SK-N-SH (cell line): Measurements from ENCODE around the gene RTF2. TPM values are rescaled to one million over a fixed set of nuclear protein-coding genes. Genes with fewer than 3 reads are reported as not detected.

ENCODE experiments used
- CTCF ChIA-PET: fragments of 300-600, 350-600 bp; formaldehyde crosslinking; extraction: SDS; loops from one replicate; lab custom pipeline; 2021; lab: Yijun Ruan, JAX
- POLR2A ChIA-PET: fragments of 350-600 bp; sonication (Branson Sonifier 250); formaldehyde crosslinking; extraction: SDS; loops from one replicate; lab custom pipeline; 2020; ENCODE audit warnings: antibody characterized with exemption, inconsistent platforms; lab: Yijun Ruan, JAX
- DNase-seq: peaks from one replicate; pipeline ENCODE4 v3.0.0; 2012
- H2AFZ ChIP-seq: fragments of 200-600 bp; sonication (generic); 2 replicates; pipeline ENCODE4 v1.8.1; 2016; ENCODE audit warnings: antibody characterized with exemption, mild to moderate bottlenecking, low read depth
- H3F3A ChIP-seq: fragments of 200-600 bp; sonication (generic); replicated peaks from 2 replicates; pipeline ENCODE3; 2016; ENCODE audit warnings: antibody characterized with exemption, mild to moderate bottlenecking; ENCODE audit not compliant: insufficient read depth
- H3K27ac ChIP-seq, 2 experiments: fragments of 200-500 bp in 1 of 2; fragments of 200-600 bp in 1 of 2; sonication (Bioruptor generic) in 1 of 2; sonication (generic), shearing (Covaris generic) in 1 of 2; 2 replicates each; pipeline versions ENCODE4 v1.5.1 to v1.6.1; 2014 to 2016; ENCODE audit warnings: low read depth in 2 of 2, inconsistent platforms in 1 of 2, low read length in 1 of 2, mild to moderate bottlenecking in 1 of 2, mixed read lengths in 1 of 2
- H3K27me3 ChIP-seq: fragments of 200-600 bp; sonication (generic), shearing (Covaris generic); 2 replicates; pipeline ENCODE4 v1.6.1; 2016; ENCODE audit warnings: mixed run types; ENCODE audit not compliant: insufficient read depth
- H3K36me3 ChIP-seq, 2 experiments: fragments of 200-500 bp in 1 of 2; fragments of 200-600 bp in 1 of 2; sonication (Bioruptor generic) in 1 of 2; sonication (generic) in 1 of 2; replicated peaks in 1 of 2; 2 replicates each; pipeline versions ENCODE3 to v1.5.1; 2014 to 2016; ENCODE audit warnings: low read length in 1 of 2, mild to moderate bottlenecking in 1 of 2; ENCODE audit not compliant: insufficient read depth in 2 of 2, control insufficient read depth in 1 of 2
- H3K4me1 ChIP-seq, 2 experiments: fragments of 200-500 bp in 1 of 2; fragments of 200-600 bp in 1 of 2; sonication (Bioruptor generic) in 1 of 2; sonication (generic), shearing (Covaris generic) in 1 of 2; 2 replicates each; pipeline versions ENCODE4 v1.5.1 to v1.6.1; 2014 to 2016; ENCODE audit warnings: low read depth in 1 of 2, low read length in 1 of 2, mixed run types in 1 of 2; ENCODE audit not compliant: insufficient read depth in 2 of 2, control insufficient read depth in 1 of 2
- H3K4me2 ChIP-seq: fragments of 200-600 bp; sonication (generic), shearing (Covaris generic); 2 replicates; pipeline ENCODE4 v1.6.1; 2017; ENCODE audit warnings: mixed run types
- H3K4me3 ChIP-seq, 2 experiments: fragments of 200-500 bp in 1 of 2; fragments of 200-600 bp in 1 of 2; sonication (Bioruptor generic) in 1 of 2; sonication (generic), shearing (Covaris generic) in 1 of 2; 2 replicates each; pipeline versions ENCODE4 v1.5.1 to v1.8.1; 2014 to 2016; ENCODE audit warnings: low read depth in 2 of 2, inconsistent platforms in 1 of 2, low read length in 1 of 2, mild to moderate bottlenecking in 1 of 2, mixed read lengths in 1 of 2, moderate library complexity in 1 of 2
- H3K79me2 ChIP-seq: fragments of 200-600 bp; sonication (generic); 2 replicates; pipeline ENCODE4 v1.8.1; 2017; ENCODE audit warnings: mild to moderate bottlenecking; ENCODE audit not compliant: insufficient read depth
- H3K9ac ChIP-seq: fragments of 200-600 bp; sonication (generic); 2 replicates; pipeline ENCODE4 v1.6.1; 2017; ENCODE audit warnings: mixed run types
- H3K9me2 ChIP-seq: fragments of 200-600 bp; sonication (generic); 2 replicates; pipeline ENCODE4 v1.6.1; 2017; ENCODE audit warnings: mixed run types
- H3K9me3 ChIP-seq: fragments of 200-600 bp; sonication (generic); 2 replicates; pipeline ENCODE4 v1.6.1; 2017; ENCODE audit warnings: mixed run types, mild to moderate bottlenecking, moderate library complexity
- H4K20me1 ChIP-seq: fragments of 200-600 bp; sonication (generic); 2 replicates; pipeline ENCODE4 v1.6.1; 2017; ENCODE audit warnings: mild to moderate bottlenecking, mixed run types; ENCODE audit not compliant: insufficient read depth
- EP300 ChIP-seq, 2 experiments: IDR thresholded peaks; 2 replicates each; pipeline versions ENCODE4 v1.4.0 to v1.6.1; 2012; ENCODE audit warnings: borderline replicate concordance in 1 of 2, low read depth in 1 of 2, low read length in 1 of 2
- FOSL2 ChIP-seq: IDR thresholded peaks from 2 replicates; pipeline ENCODE4 v1.4.0; 2012; ENCODE audit warnings: low read depth, mild to moderate bottlenecking, moderate library complexity, borderline replicate concordance
- MEF2A ChIP-seq: IDR thresholded peaks from 2 replicates; pipeline ENCODE4 v1.4.0; 2012; ENCODE audit warnings: low read depth, borderline replicate concordance
- NRF1 ChIP-seq: IDR thresholded peaks from 2 replicates; pipeline ENCODE4 v1.6.1; 2012; ENCODE audit warnings: low read depth, mild to moderate bottlenecking, low read length
- PBX3 ChIP-seq: IDR thresholded peaks from 2 replicates; pipeline ENCODE4; 2012
- RAD21 ChIP-seq: IDR thresholded peaks from 2 replicates; pipeline ENCODE4 v1.6.1; 2012; ENCODE audit warnings: mild to moderate bottlenecking, low read length
- RCOR1 ChIP-seq: fragments of 150-350 bp; IDR thresholded peaks from 2 replicates; pipeline ENCODE4 v1.6.1; 2017; ENCODE audit warnings: antibody characterized with exemption, low read length
- RFX5 ChIP-seq: IDR thresholded peaks from 2 replicates; pipeline ENCODE4 v1.6.1; 2012; ENCODE audit warnings: mild to moderate bottlenecking, improper control_type of control experiment, low read length
- SIN3A ChIP-seq: IDR thresholded peaks from 2 replicates; pipeline ENCODE4 v1.6.1; 2012; ENCODE audit warnings: low read depth, mild to moderate bottlenecking, low read length, moderate library complexity, borderline replicate concordance
- TCF12 ChIP-seq: IDR thresholded peaks from 2 replicates; pipeline ENCODE4 v1.4.0; 2012
- WGBS: methylation state at CpG from one replicate; pipeline ENCODE4 v1.1.6; 2017; ENCODE audit warnings: low lambda C conversion rate; 5-methylcytosine and 5-hydroxymethylcytosine counted together
- polyA plus RNA-seq, 3 experiments: library from polyadenylated mRNA; depleted of rRNA; stranded (reverse); fragments of >200 nt; gene quantifications; 2 replicates each; pipeline ENCODE4 v1.2.3, GENCODE V29; 2012

RTF2 gene
- polyA plus RNA-seq, 1 of the 3 experiments (the other 2 are of a cell fraction) = 78.2 TPM

DNA sequence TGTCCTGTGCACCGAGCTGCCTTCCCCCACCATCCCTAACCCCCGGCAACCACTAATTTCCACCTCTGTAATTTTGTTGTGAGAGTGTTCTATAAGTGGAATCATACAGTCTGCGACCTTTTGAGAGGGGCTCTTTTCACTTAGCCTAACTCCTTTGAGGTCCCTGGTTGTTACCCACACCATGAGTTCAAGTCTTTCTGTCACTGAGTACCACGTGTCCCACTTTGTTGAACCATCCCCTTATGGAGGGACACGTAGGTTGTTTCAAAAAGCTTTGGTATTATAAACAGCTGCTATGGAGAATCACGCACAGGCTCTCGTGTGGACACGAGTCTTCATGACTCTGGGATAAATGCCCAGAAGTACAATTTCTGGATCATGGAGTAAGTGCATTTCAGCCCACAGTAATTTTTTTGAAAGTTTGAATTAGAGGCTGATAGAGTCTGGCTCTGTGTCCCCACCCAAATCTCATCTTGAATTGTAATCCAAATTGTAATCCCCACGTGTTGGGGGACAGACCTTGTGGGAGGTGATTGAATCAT is 74.1 kb downstream of the RTF2 start:
- H3K4me2 ChIP-seq = no peak overlapping the region
- no peak overlapping the region for H2AFZ ChIP-seq
- H3K79me2 ChIP-seq = no peaks in the 10 kb centered on the region
- H3K36me3 ChIP-seq = no peaks in the 10 kb centered on the region
- TF ChIP-seq RAD21 (no peak), NRF1 (no peak), RCOR1 (no peak), TCF12 (no peak), RFX5 (no peak), MEF2A (no peak), FOSL2 (no peak), EP300 (IDR thresholded peaks at IDR 0.05; ENCODE audit: borderline replicate concordance in 1 of 2, low read depth in 1 of 2, low read length in 1 of 2) (no peak), SIN3A (no peak)
- H3K4me1 ChIP-seq = no peaks in the 10 kb centered on the region
- no peaks in the 10 kb centered on the region for H4K20me1 ChIP-seq
- ChIA-PET POLR2A (no interaction called here), CTCF (interaction anchor here (3.5 kb wide), 1 partner anchor 8 kb away, joined by 16 read pairs; no protein-coding TSS in a partner anchor)
- no peaks in the 10 kb centered on the region for H3K9me3 ChIP-seq
- no peak overlapping the region for H3K9ac ChIP-seq
- 16% methylated on average over 9 of the region's 9 CpGs for WGBS
- H3K27me3 ChIP-seq = peaks cover 35% of the 10 kb centered on the region; the same call in 1 of the 2 replicates
- H3K27ac ChIP-seq = no peak overlapping the region
- no peaks in the 10 kb centered on the region for H3K9me2 ChIP-seq
- no peak overlapping the region for H3K4me3 ChIP-seq
- DNase-seq = no peak
- H3F3A ChIP-seq = no peaks in the 10 kb centered on the region

DNA sequence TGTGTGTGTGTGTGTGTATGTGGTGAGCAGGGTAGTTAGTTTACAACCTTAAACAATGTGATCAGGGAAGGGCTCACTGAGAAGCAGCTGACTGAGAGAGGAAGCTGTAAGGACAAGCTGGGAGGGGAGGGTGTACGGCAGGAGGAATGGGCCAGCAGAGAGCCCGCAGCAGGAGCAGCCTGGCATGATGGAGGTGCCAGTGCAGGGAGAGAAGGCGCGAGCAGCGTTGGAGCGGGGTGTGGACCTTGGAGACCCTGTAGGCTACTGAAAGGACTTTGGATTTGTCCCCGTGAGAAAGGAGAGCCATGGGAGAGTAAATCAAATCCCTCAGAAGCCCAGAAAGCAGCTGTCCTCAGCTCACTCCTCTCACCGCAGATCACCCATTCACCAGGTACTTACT is 83.1 kb downstream of the RTF2 start:
- no peak for DNase-seq
- Histone ChIP-seq H3K79me2 (no peaks in the 10 kb centered on the region), H2AFZ (no peak overlapping the region), H3K36me3 (no peaks in the 10 kb centered on the region), H3K27ac (no peak overlapping the region), H3K9me3 (no peaks in the 10 kb centered on the region), H3K9ac (no peak overlapping the region), H4K20me1 (no peaks in the 10 kb centered on the region), H3K27me3 (peaks cover 17% of the 10 kb centered on the region; the same call in 1 of the 2 replicates), H3K4me1 (no peaks in the 10 kb centered on the region), H3K9me2 (no peaks in the 10 kb centered on the region), H3K4me2 (no peak overlapping the region), H3F3A (no peaks in the 10 kb centered on the region), H3K4me3 (no peak overlapping the region)
- 22% methylated on average over 8 of the region's 8 CpGs for WGBS
- ChIA-PET POLR2A (no interaction called here), CTCF (interaction anchor here (1.0 to 2.9 kb wide), 18 partner anchors 10 to 784 kb away, joined by 3 to 47 read pairs (median 6); no protein-coding TSS in a partner anchor)
- TF ChIP-seq MEF2A (no peak), PBX3 (no peak), RFX5 (no peak)
